IPS DF 4.7 (cell line): ENCODE data around the gene PORCN.

Experiments
- DNase-seq: peaks from one replicate; pipeline ENCODE4 v3.0.0-alpha.2; 2013; ENCODE audit warnings: low spot score; ENCODE audit errors: extremely low read depth

PORCN gene

GRCh38 chrX:48476919-48477318 lies 31.9 kb upstream of the PORCN start:
- DNase-seq = no peak

- no peak for DNase-seq
Observed at GRCh38 chrX:48477960-48478755, 30.6 kb upstream of the PORCN start.

GRCh38 chrX:48478806-48479205 lies 30.0 kb upstream of the PORCN start:
- no peak for DNase-seq

- DNase-seq = no peak
Observed at GRCh38 chrX:48480142-48480541, 28.6 kb upstream of the PORCN start.

GRCh38 chrX:48480583-48480982 lies 28.2 kb upstream of the PORCN start:
- DNase-seq = no peak

- no peak for DNase-seq
Observed at GRCh38 chrX:48482526-48482925, 26.3 kb upstream of the PORCN start.

GRCh38 chrX:48487362-48487798 lies 21.4 kb upstream of the PORCN start:
- no peak for DNase-seq

- DNase-seq = no peak
Observed at GRCh38 chrX:48488034-48488433, 20.8 kb upstream of the PORCN start.

- no peak for DNase-seq
Observed at GRCh38 chrX:48489296-48489695, 19.5 kb upstream of the PORCN start.

- no peak for DNase-seq
Observed at GRCh38 chrX:48489892-48490291, 18.9 kb upstream of the PORCN start.

- no peak for DNase-seq
Observed at GRCh38 chrX:48490661-48491060, 18.1 kb upstream of the PORCN start.

GRCh38 chrX:48491809-48492208 lies 17.0 kb upstream of the PORCN start:
- no peak for DNase-seq

GRCh38 chrX:48492293-48492910 lies 16.4 kb upstream of the PORCN start:
- no peak for DNase-seq

GRCh38 chrX:48493890-48494364 lies 14.9 kb upstream of the PORCN start:
- DNase-seq = no peak

GRCh38 chrX:48496660-48497059 lies 12.1 kb upstream of the PORCN start:
- DNase-seq = no peak

GRCh38 chrX:48497871-48498270 lies 10.9 kb upstream of the PORCN start:
- DNase-seq = no peak

- no peak for DNase-seq
Observed at GRCh38 chrX:48498374-48498809, 10.4 kb upstream of the PORCN start.

- no peak for DNase-seq
Observed at GRCh38 chrX:48504261-48504660, 4.5 kb upstream of the PORCN start.

- no peak for DNase-seq
Observed at GRCh38 chrX:48505481-48505880, 3.3 kb upstream of the PORCN start.

GRCh38 chrX:48507246-48507645 lies 1.5 kb upstream of the PORCN start:
- no peak for DNase-seq

- no peak for DNase-seq
Observed at GRCh38 chrX:48509245-48509590, 426 bp downstream of the PORCN start.

- DNase-seq = no peak
Observed at GRCh38 chrX:48509619-48510018, 827 bp downstream of the PORCN start.

- DNase-seq = no peak
Observed at GRCh38 chrX:48511560-48511959, 2.8 kb downstream of the PORCN start.
